SJCRH30 (cell line): ENCODE data around the gene GGTA1. TPM values are rescaled to one million over a fixed set of nuclear protein-coding genes. Genes with fewer than 3 reads are reported as not detected.

Source experiments
- DNase-seq, 2 experiments: peaks; one replicate each; pipeline ENCODE4 v3.0.0-alpha.2; 2015 to 2020
- H3K27ac ChIP-seq: fragments of 250-450 bp; sonication (Bioruptor Pico); 2 replicates; pipeline ENCODE4 v1.5.1; 2020; ENCODE audit warnings: mild to moderate bottlenecking, moderate library complexity
- H3K27me3 ChIP-seq: fragments of 250-450 bp; sonication (Bioruptor Pico); 2 replicates; pipeline ENCODE4 v1.5.1; 2020; ENCODE audit warnings: mild to moderate bottlenecking, moderate library complexity
- H3K36me3 ChIP-seq: fragments of 250-450 bp; sonication (Bioruptor Pico); 2 replicates; pipeline ENCODE4 v1.5.1; 2020; ENCODE audit warnings: mild to moderate bottlenecking, moderate library complexity
- H3K4me1 ChIP-seq: fragments of 250-450 bp; sonication (Bioruptor Pico); 2 replicates; pipeline ENCODE4 v1.5.1; 2020; ENCODE audit warnings: mild to moderate bottlenecking, moderate library complexity
- H3K4me3 ChIP-seq: fragments of 250-450 bp; sonication (Bioruptor Pico); 2 replicates; pipeline ENCODE4 v1.5.1; 2020; ENCODE audit warnings: mild to moderate bottlenecking, moderate library complexity
- H3K9me3 ChIP-seq: fragments of 250-450 bp; sonication (Bioruptor Pico); replicated peaks from 2 replicates; pipeline ENCODE4 v1.5.1; 2020; ENCODE audit warnings: mild to moderate bottlenecking, moderate library complexity
- total RNA-seq: library from RNA; depleted of rRNA; stranded (reverse); fragments of >200 nt; shearing (Covaris generic); gene quantifications from 2 replicates; pipeline ENCODE4 v1.2.3, GENCODE V29; 2014

The GGTA1 gene
- total RNA-seq, 1 experiment from 2014 or later: not detected

- peaks cover 25% of the 10 kb centered on the region for H3K4me1 ChIP-seq
- no peaks in the 10 kb centered on the region for H3K36me3 ChIP-seq
- H3K27me3 ChIP-seq: no peaks in the 10 kb centered on the region
- peak; percentile 47 to 62 for DNase-seq
- H3K27ac ChIP-seq: no peak overlapping the region
- no peaks in the 10 kb centered on the region for H3K9me3 ChIP-seq
- no peak overlapping the region for H3K4me3 ChIP-seq
Measured at GRCh38 chr9:121455527-121456239, 44.0 kb downstream of the GGTA1 start.

GRCh38 chr9:121454972-121455371 is 44.7 kb downstream of the GGTA1 start:
- no peaks in the 10 kb centered on the region for H3K36me3 ChIP-seq
- DNase-seq: no peak
- H3K27me3 ChIP-seq: no peaks in the 10 kb centered on the region
- H3K9me3 ChIP-seq: no peaks in the 10 kb centered on the region
- H3K4me1 ChIP-seq: peaks cover 25% of the 10 kb centered on the region
- H3K4me3 ChIP-seq: no peak overlapping the region
- no peak overlapping the region for H3K27ac ChIP-seq

GRCh38 chr9:121453232-121453892 is 46.3 kb downstream of the GGTA1 start:
- no peaks in the 10 kb centered on the region for H3K27me3 ChIP-seq
- peaks cover 25% of the 10 kb centered on the region for H3K4me1 ChIP-seq
- no peak for DNase-seq
- H3K4me3 ChIP-seq: no peak overlapping the region
- H3K9me3 ChIP-seq: no peaks in the 10 kb centered on the region
- H3K27ac ChIP-seq: no peak overlapping the region
- H3K36me3 ChIP-seq: no peaks in the 10 kb centered on the region

GRCh38 chr9:121452085-121452484 is 47.6 kb downstream of the GGTA1 start:
- H3K4me1 ChIP-seq: peaks cover 21% of the 10 kb centered on the region
- H3K4me3 ChIP-seq: no peak overlapping the region
- no peaks in the 10 kb centered on the region for H3K36me3 ChIP-seq
- no peaks in the 10 kb centered on the region for H3K27me3 ChIP-seq
- H3K9me3 ChIP-seq: no peaks in the 10 kb centered on the region
- H3K27ac ChIP-seq: no peak overlapping the region
- DNase-seq: no peak

- Histone ChIP-seq H3K4me3 (no peak overlapping the region), H3K4me1 (peaks cover 21% of the 10 kb centered on the region), H3K9me3 (no peaks in the 10 kb centered on the region; the same call in 1 of the 2 replicates), H3K27me3 (no peaks in the 10 kb centered on the region), H3K27ac (no peak overlapping the region), H3K36me3 (no peaks in the 10 kb centered on the region)
- DNase-seq: no peak
Measured at GRCh38 chr9:121451586-121451985, 48.1 kb downstream of the GGTA1 start.

GRCh38 chr9:121450241-121450640 is 49.4 kb downstream of the GGTA1 start:
- H3K9me3 ChIP-seq: peaks cover 2% of the 10 kb centered on the region; the same call in 1 of the 2 replicates
- no peaks in the 10 kb centered on the region for H3K36me3 ChIP-seq
- no peak for DNase-seq
- no peak overlapping the region for H3K4me3 ChIP-seq
- H3K27ac ChIP-seq: no peak overlapping the region
- peaks cover 10% of the 10 kb centered on the region for H3K4me1 ChIP-seq
- 0 out of 2 replicates have a peak, but pooled peaks cover 4% of the 10 kb centered on the region for H3K27me3 ChIP-seq

GRCh38 chr9:121449786-121450185 is 49.9 kb downstream of the GGTA1 start:
- Histone ChIP-seq H3K9me3 (peaks cover 5% of the 10 kb centered on the region; the same call in 1 of the 2 replicates), H3K27ac (no peak overlapping the region), H3K27me3 (0 out of 2 replicates have a peak, but pooled peaks cover 4% of the 10 kb centered on the region), H3K4me1 (peaks cover 6% of the 10 kb centered on the region), H3K4me3 (no peak overlapping the region), H3K36me3 (no peaks in the 10 kb centered on the region)
- DNase-seq: no peak

- Histone ChIP-seq H3K27ac (no peak overlapping the region), H3K4me1 (peaks cover 15% of the 10 kb centered on the region), H3K9me3 (peaks cover 5% of the 10 kb centered on the region; the same call in 1 of the 2 replicates), H3K27me3 (0 out of 2 replicates have a peak, but pooled peaks cover 4% of the 10 kb centered on the region), H3K4me3 (no peak overlapping the region), H3K36me3 (no peaks in the 10 kb centered on the region)
- peak; percentile 51 to 58 for DNase-seq
Measured at GRCh38 chr9:121447321-121447834, 52.3 kb downstream of the GGTA1 start.

- Histone ChIP-seq H3K4me1 (peaks cover 15% of the 10 kb centered on the region), H3K27ac (no peak overlapping the region), H3K27me3 (0 out of 2 replicates have a peak, but pooled peaks cover 4% of the 10 kb centered on the region), H3K9me3 (peaks cover 5% of the 10 kb centered on the region; the same call in 1 of the 2 replicates), H3K4me3 (no peak overlapping the region), H3K36me3 (no peaks in the 10 kb centered on the region)
- DNase-seq: no peak
Measured at GRCh38 chr9:121445986-121446385, 53.7 kb downstream of the GGTA1 start.

GRCh38 chr9:121443981-121444380 is 55.7 kb downstream of the GGTA1 start:
- peaks cover 4% of the 10 kb centered on the region; the same call in 1 of the 2 replicates for H3K27me3 ChIP-seq

GRCh38 chr9:121441165-121441564 is 58.5 kb downstream of the GGTA1 start:
- no peaks in the 10 kb centered on the region for H3K36me3 ChIP-seq
- H3K4me3 ChIP-seq: no peak overlapping the region
- no peak overlapping the region for H3K27ac ChIP-seq
- DNase-seq: no peak
- H3K9me3 ChIP-seq: 0 out of 2 replicates have a peak, but pooled peaks cover 5% of the 10 kb centered on the region
- H3K4me1 ChIP-seq: peaks cover 12% of the 10 kb centered on the region
- H3K27me3 ChIP-seq: peaks cover 4% of the 10 kb centered on the region; the same call in 1 of the 2 replicates

More at GRCh38 chr9:121443981-121444380, 55.7 kb downstream of the GGTA1 start:
- no peaks in the 10 kb centered on the region for H3K36me3 ChIP-seq
- H3K9me3 ChIP-seq: peaks cover 5% of the 10 kb centered on the region; the same call in 1 of the 2 replicates
- H3K4me1 ChIP-seq: peaks cover 18% of the 10 kb centered on the region
- H3K27ac ChIP-seq: no peak overlapping the region
- DNase-seq: no peak
- no peak overlapping the region for H3K4me3 ChIP-seq

GRCh38 chr9:121439711-121440664 is 59.7 kb downstream of the GGTA1 start:
- peak in 1 of 2 experiments; percentile 62 for DNase-seq
- Histone ChIP-seq H3K27me3 (no peaks in the 10 kb centered on the region; the same call in 1 of the 2 replicates), H3K36me3 (no peaks in the 10 kb centered on the region), H3K4me3 (no peak overlapping the region), H3K27ac (no peak overlapping the region), H3K4me1 (peaks cover 12% of the 10 kb centered on the region), H3K9me3 (no peaks in the 10 kb centered on the region)

GRCh38 chr9:121439016-121439415 is 60.6 kb downstream of the GGTA1 start:
- H3K27me3 ChIP-seq: no peaks in the 10 kb centered on the region; the same call in 1 of the 2 replicates
- DNase-seq: no peak
- no peaks in the 10 kb centered on the region for H3K36me3 ChIP-seq
- no peaks in the 10 kb centered on the region for H3K9me3 ChIP-seq
- peaks cover 12% of the 10 kb centered on the region for H3K4me1 ChIP-seq
- no peak overlapping the region for H3K4me3 ChIP-seq
- H3K27ac ChIP-seq: no peak overlapping the region

GRCh38 chr9:121437891-121438290 is 61.8 kb downstream of the GGTA1 start:
- no peak overlapping the region for H3K4me3 ChIP-seq
- no peaks in the 10 kb centered on the region; the same call in 1 of the 2 replicates for H3K27me3 ChIP-seq
- no peak overlapping the region for H3K27ac ChIP-seq
- H3K9me3 ChIP-seq: no peaks in the 10 kb centered on the region
- H3K4me1 ChIP-seq: peaks cover 5% of the 10 kb centered on the region; the same call in 1 of the 2 replicates
- DNase-seq: no peak
- no peaks in the 10 kb centered on the region for H3K36me3 ChIP-seq
